BJ (cell line): ENCODE results near the gene GCNT2. TPM values are rescaled to one million over a fixed set of nuclear protein-coding genes. Genes with fewer than 3 reads are reported as not detected.

Experiments used
- CTCF ChIA-PET: fragments of 350-600 bp; formaldehyde crosslinking; extraction: SDS; loops from one replicate; lab custom pipeline; 2021; ENCODE audit warnings: antibody characterized with exemption, inconsistent platforms; lab: Yijun Ruan, JAX
- POLR2A ChIA-PET: fragments of 300-600 bp; sonication (Branson Sonifier 250); formaldehyde crosslinking; extraction: SDS; loops from one replicate; lab custom pipeline; 2021; ENCODE audit warnings: antibody characterized with exemption; lab: Charles Lee
- DNase-seq: peaks from one replicate; pipeline ENCODE4 v3.0.0-alpha.2; 2011; ENCODE audit warnings: low read depth
- H3K27me3 ChIP-seq: 2 replicates; pipeline ENCODE4 v1.6.0; 2011; ENCODE audit warnings: low read length; ENCODE audit not compliant: control insufficient read depth, insufficient read depth
- H3K36me3 ChIP-seq: 2 replicates; pipeline ENCODE4 v1.5.1; 2011; ENCODE audit warnings: low read length; ENCODE audit not compliant: control insufficient read depth, insufficient read depth
- H3K4me3 ChIP-seq: 2 replicates; pipeline ENCODE4 v1.5.1; 2011; ENCODE audit warnings: low read depth, mild to moderate bottlenecking, control low read depth, low read length
- CTCF ChIP-seq: IDR thresholded peaks from 2 replicates; pipeline ENCODE4 v1.5.1; 2011; ENCODE audit warnings: low read depth, mild to moderate bottlenecking, control low read depth, inconsistent platforms, low read length, moderate library complexity; ENCODE audit not compliant: insufficient read depth
- polyA plus RNA-seq: library from polyadenylated mRNA; depleted of rRNA; stranded (reverse); fragments of >200 nt; gene quantifications from 2 replicates; pipeline ENCODE4 v1.2.3, GENCODE V29; 2011

Gene GCNT2
- polyA plus RNA-seq, 1 experiment = 0.04 TPM

- Histone ChIP-seq H3K27me3 (peaks cover 2% of the 10 kb centered on the region; the same call in 1 of the 2 replicates), H3K36me3 (no peaks in the 10 kb centered on the region), H3K4me3 (no peak overlapping the region)
- POLR2A ChIA-PET = no interaction called here
- CTCF ChIA-PET = no interaction called here
- no peak for TF ChIP-seq CTCF
- no peak for DNase-seq
These were observed 63.5 kb downstream of the GCNT2 start for GRCh38 chr6:10584607-10585006.

GRCh38 chr6:10585209-10585845 lies 64.2 kb downstream of the GCNT2 start:
- Histone ChIP-seq H3K27me3 (peaks cover 2% of the 10 kb centered on the region; the same call in 1 of the 2 replicates), H3K36me3 (no peaks in the 10 kb centered on the region), H3K4me3 (no peak overlapping the region)
- ChIA-PET POLR2A (no interaction called here), CTCF (no interaction called here)
- TF ChIP-seq CTCF = no peak
- no peak for DNase-seq

GRCh38 chr6:10586302-10586701 lies 65.2 kb downstream of the GCNT2 start:
- TF ChIP-seq CTCF = no peak
- no peak overlapping the region for H3K4me3 ChIP-seq
- H3K36me3 ChIP-seq = no peaks in the 10 kb centered on the region
- ChIA-PET POLR2A (no interaction called here), CTCF (interaction anchor here (0.5 kb wide), 1 partner anchor 98 kb away, joined by 3 read pairs; no protein-coding TSS in a partner anchor)
- H3K27me3 ChIP-seq = peaks cover 2% of the 10 kb centered on the region; the same call in 1 of the 2 replicates
- DNase-seq = no peak

GRCh38 chr6:10587656-10588406 lies 66.7 kb downstream of the GCNT2 start:
- no peak for DNase-seq
- Histone ChIP-seq H3K27me3 (peaks cover 2% of the 10 kb centered on the region; the same call in 1 of the 2 replicates), H3K4me3 (no peak overlapping the region), H3K36me3 (no peaks in the 10 kb centered on the region)
- POLR2A ChIA-PET = interaction anchor here (0.6 kb wide), 1 partner anchor 12 kb away, joined by 3 read pairs; no protein-coding TSS in a partner anchor
- TF ChIP-seq CTCF = no peak
- CTCF ChIA-PET = no interaction called here
